ENCODE data around the gene STRA8. TPM values are rescaled to one million over a fixed set of nuclear protein-coding genes. Genes with fewer than 3 reads are reported as not detected.

The STRA8 gene
- total and polyA plus RNA-seq, 3 donors from 2014 or later: 0.87 to 3.5 (median 1.4) TPM

GRCh38 chr7:135263321-135263970 is 29.8 kb downstream of the STRA8 start:
- no peaks in the 10 kb centered on the region for H3K9me3 ChIP-seq
- H3K27me3 ChIP-seq: no peaks in the 10 kb centered on the region
- no peaks in the 10 kb centered on the region for H3K36me3 ChIP-seq (ENCODE audit: low read depth, missing control alignments)
- WGBS, 2 donors: 96 to 100% methylated on average over 2 to 11 of the region's 11 CpGs
- TF ChIP-seq CTCF (IDR thresholded peaks at IDR 0.05): no peak
- no peak for TF ChIP-seq POLR2A (IDR thresholded peaks at IDR 0.05)
- intact Hi-C loops (cut with DNase I; ENCODE audit: low total_unique reads): no loop called here
- peaks cover 32% of the 10 kb centered on the region for H3K4me1 ChIP-seq
- H3K4me3 ChIP-seq: no peak overlapping the region
- no peak overlapping the region for H3K27ac ChIP-seq
- no peak for DNase-seq

- no peaks in the 10 kb centered on the region for H3K36me3 ChIP-seq (ENCODE audit: low read depth, missing control alignments)
- TF ChIP-seq CTCF (IDR thresholded peaks at IDR 0.05) (no peak), POLR2A (IDR thresholded peaks at IDR 0.05) (no peak)
- DNase-seq: no peak
Observed at GRCh38 chr7:135265637-135266036, 32.0 kb downstream of the STRA8 start.

GRCh38 chr7:135269921-135270320 is 36.3 kb downstream of the STRA8 start:
- Histone ChIP-seq H3K4me3 (no peak overlapping the region), H3K4me1 (no peaks in the 10 kb centered on the region), H3K27ac (no peak overlapping the region), H3K36me3 (ENCODE audit: low read depth, missing control alignments) (no peaks in the 10 kb centered on the region), H3K9me3 (no peaks in the 10 kb centered on the region), H3K27me3 (no peaks in the 10 kb centered on the region)
- intact Hi-C loops (cut with DNase I; ENCODE audit: low total_unique reads): loop anchor here (10.0 kb wide), 2 partner anchors 295 to 375 kb away; no protein-coding TSS in a partner anchor
- TF ChIP-seq CTCF (IDR thresholded peaks at IDR 0.05): no peak
- no peak for TF ChIP-seq POLR2A (IDR thresholded peaks at IDR 0.05)
- DNase-seq: no peak
- WGBS, 2 donors: 92 to 96% methylated on average over 7 to 11 of the region's 11 CpGs

More at GRCh38 chr7:135265637-135266036, 32.0 kb downstream of the STRA8 start:
- Histone ChIP-seq H3K27me3 (no peaks in the 10 kb centered on the region), H3K9me3 (no peaks in the 10 kb centered on the region), H3K4me3 (no peak overlapping the region), H3K4me1 (peaks cover 16% of the 10 kb centered on the region), H3K27ac (no peak overlapping the region)
- WGBS, 2 donors: 50 to 69% methylated on average over 1 of the region's 1 CpG
- intact Hi-C loops (cut with DNase I; ENCODE audit: low total_unique reads): no loop called here

- 86 to 90% methylated on average over 13 to 23 of the region's 23 CpGs for WGBS, 2 donors
- no peak for TF ChIP-seq POLR2A (IDR thresholded peaks at IDR 0.05)
- TF ChIP-seq CTCF (IDR thresholded peaks at IDR 0.05): no peak
- intact Hi-C loops (cut with DNase I; ENCODE audit: low total_unique reads): loop anchor here (10.0 kb wide), 2 partner anchors 294 to 374 kb away; no protein-coding TSS in a partner anchor
- no peaks in the 10 kb centered on the region for H3K27me3 ChIP-seq
- H3K4me1 ChIP-seq: no peaks in the 10 kb centered on the region
- no peaks in the 10 kb centered on the region for H3K9me3 ChIP-seq
- H3K27ac ChIP-seq: no peak overlapping the region
- no peak for DNase-seq
- no peak overlapping the region for H3K4me3 ChIP-seq
- H3K36me3 ChIP-seq (ENCODE audit: low read depth, missing control alignments): no peaks in the 10 kb centered on the region
Observed at GRCh38 chr7:135270577-135271254, 37.1 kb downstream of the STRA8 start.
